ENCODE results near the gene ZNF710.

- TF ChIP-seq CTCF (IDR thresholded peaks at IDR 0.05; ENCODE audit: low read depth, low read length, poor library complexity, severe bottlenecking) = no peak
- no peak for TF ChIP-seq EZH2phosphoT487 (IDR thresholded peaks at IDR 0.05; ENCODE audit: borderline replicate concordance, low read length)
Measured at GRCh38 chr15:89964232-89964954, 36.7 kb upstream of the ZNF710 start.
